GM19238 (cell line): ENCODE data around the gene GTF2H1.
"Not testable (repeated sequence)": the region's sequence is repeated elsewhere in the genome, so short reads cannot be mapped to it uniquely, and the experiment has no call there.

Source experiments
- DNase-seq: peaks from one replicate; pipeline ENCODE4 v3.0.0; 2011; ENCODE audit warnings: low spot score; ENCODE audit not compliant: insufficient read length

Gene GTF2H1

DNA sequence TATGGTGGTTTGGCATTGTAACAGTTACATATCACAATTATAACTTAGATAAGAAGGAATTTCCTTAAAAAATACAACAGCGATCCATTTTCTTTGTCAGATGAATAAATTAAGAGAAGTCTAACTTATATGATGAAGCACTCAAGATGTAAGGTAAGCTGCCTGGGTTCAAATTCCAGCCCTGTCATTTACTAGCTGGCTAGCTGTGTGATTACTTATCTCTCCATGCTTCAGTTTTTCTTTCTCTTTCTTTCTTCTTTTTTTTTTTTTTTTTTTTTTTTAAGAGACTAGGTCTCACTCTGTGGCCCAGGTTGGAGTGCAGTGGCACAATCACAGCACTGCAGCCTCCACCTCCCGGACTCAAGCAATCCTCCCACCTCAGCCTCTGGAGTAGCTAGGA lies 49.8 kb downstream of the GTF2H1 start:
- DNase-seq = no peak

DNA sequence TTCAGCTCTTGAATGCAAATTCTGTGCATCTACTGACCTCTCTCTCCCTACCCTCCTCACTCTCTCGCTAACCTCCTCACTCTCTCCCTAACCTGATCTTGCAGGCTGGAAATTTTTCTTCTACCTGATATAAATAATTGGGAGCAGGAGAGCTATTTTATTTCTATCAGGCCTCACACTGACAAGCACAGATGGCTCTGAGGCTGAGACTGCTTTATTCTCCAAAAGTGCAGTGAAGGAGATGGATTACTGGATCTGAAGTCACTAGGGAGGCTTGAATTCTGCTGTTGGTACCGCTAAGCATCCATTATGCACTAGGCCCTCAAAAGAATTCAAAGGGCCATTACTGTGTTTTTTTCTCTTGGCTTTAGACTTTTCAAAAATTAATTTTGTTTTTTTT lies 52.6 kb downstream of the GTF2H1 start:
- no peak for DNase-seq

DNA sequence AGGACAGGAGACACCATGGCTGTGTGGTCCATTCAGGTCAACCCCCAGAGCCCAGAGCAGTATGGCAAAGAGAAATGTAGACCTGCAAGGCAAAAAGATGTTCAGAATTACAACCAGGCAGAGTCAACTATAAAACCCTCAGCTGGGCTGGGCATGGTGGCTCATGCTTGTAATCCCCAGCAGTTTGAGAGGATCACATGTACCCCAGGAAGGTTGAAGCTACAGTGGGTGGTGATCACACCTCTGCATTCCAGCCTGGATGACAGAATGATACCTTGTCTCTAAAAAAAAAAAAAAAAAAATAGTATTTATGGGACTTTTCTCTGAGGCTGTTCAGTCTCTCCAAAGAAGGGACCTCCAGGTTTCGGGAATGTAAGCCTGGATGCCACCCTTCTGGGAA lies 53.6 kb downstream of the GTF2H1 start:
- DNase-seq = no peak

DNA sequence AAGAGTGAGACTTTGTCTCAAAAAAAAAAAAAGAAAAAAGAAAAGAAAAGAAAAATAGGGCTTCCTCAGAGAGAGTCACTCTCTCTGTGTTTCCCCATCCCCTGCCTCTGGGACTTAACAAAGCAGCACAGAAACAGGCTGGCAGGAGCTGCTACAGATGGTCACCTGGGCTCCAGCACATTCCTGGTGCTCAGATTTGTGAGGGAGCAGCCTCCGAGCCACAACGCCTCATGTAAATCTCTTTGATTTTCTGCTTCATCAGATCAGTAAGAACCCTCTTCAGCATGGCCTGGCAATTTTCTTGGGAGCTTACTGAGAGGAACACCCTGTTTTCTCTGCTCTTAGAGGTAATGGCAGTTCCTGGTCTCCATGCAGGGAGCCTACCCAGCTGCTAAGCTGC lies 56.8 kb downstream of the GTF2H1 start:
- no peak for DNase-seq

DNA sequence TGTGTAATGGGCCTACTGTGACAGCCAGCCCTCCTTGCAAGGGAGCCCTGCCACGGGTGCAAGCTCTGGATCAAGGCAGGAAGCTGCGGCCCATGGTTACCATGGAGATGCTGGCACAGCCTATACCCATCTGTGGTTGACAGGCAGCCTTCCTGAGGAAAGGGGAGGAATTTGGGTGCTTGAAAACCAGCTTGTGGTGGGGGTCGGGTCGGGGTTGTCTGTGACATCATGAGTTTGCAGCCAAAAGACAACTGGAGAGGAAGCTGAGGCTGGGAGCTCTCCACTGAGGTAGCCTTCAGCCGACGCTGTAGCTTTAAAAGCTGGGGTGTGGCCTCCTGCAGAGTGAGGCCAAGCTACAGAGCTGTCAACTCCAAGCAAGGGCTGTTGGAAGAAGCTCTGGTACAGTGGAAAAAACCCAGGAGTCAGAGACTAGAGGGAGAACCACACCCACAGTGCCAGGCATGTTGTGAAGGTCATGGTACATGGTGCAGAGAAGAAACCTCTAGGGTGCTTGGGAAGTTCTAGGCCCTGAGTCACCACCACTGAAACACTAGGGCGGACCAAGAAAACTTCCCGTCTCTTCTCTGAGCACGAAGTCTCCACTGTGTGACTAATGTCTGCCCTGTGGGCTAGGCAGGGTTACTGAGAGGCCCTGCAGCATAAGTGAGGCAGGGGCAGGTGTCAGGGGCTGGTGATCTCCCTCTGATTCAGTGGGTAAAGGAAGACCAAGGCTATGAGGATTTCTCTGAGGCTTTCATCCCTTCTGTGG lies 61.2 kb downstream of the GTF2H1 start:
- DNase-seq = peak; percentile 52

DNA sequence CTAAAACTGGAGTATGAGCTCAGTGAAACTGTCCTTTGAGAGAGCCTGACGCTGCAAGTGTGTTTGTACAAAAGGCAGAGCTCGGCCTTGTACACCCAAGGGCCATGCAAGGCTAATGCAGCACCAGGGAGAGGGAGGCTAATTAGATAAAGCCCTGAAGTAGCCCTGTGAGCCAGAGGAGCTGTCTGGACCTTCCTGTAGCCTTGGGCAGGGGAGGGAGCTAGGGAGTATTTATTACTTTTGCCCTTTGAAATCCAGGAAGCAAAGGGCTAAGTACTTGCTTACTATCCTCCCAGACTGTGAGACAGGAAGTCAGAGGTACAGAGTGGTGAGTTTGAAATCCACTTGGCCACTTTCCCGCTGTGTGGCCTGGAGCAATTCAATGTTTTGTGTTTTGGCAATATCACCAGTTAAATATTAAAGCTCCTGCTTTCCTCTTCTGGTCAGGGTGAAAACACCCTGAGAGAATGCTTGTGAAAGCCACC lies 61.8 kb downstream of the GTF2H1 start:
- peak; percentile 30 for DNase-seq

DNA sequence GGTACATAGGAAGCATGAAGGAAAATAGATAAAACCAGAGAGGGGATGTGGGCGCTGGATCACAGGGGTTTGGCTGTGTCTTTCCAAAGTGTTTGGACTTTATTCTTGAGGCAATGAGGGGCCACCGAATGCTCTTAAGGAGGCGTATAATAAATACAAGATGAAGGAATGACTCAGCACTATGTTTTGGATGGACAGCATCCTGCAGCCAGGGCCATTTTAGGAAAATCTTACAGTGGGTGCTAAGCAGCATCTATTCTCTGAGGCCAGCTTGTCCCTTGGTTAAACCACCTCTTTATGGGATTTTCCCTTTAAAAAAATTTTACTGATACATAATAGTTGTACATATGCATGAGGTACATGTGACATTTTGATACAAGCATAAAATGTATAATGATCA lies 67.7 kb downstream of the GTF2H1 start:
- no peak for DNase-seq

DNA sequence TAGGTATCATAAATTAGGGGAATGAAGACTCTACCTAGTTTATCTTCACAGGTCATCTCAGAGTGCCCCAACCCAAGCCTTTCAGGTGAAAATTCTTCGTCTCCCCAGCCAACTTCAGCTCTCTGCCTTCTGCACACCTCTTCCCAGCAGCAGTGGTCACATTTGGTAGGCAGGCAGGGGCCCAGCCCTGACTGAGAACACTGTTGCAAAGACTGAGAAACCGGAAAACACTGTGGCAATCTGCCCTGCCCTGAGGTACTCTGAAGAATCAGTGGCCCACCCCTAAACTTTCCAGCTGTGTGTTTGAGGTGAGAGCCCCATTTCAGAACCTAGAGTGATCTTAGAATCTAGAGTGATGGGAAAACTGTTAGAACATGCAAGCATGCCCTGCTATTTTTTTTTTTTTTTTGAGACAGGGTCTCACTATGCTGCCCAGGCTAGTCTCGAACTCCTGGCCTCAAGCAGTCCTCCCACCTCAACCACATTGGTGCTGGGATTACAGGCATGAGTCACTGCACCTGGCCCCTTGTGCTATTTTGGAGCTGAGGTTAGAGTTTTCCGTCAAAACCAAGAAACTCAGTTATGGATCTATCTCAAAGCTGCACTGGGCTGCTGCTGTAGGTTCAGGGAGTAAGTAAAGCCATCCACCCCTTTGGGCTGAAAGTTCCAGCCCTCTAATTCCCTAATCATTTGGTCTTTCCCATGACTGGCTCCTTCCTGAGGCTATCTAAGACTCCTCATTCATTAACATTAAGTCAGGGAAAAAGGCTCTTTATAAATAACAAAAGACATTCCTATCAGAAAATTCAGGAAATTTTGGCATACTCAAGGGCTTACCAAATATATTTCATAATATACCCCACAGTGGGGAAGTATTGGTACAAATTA lies 70.3 kb downstream of the GTF2H1 start:
- DNase-seq = no peak

DNA sequence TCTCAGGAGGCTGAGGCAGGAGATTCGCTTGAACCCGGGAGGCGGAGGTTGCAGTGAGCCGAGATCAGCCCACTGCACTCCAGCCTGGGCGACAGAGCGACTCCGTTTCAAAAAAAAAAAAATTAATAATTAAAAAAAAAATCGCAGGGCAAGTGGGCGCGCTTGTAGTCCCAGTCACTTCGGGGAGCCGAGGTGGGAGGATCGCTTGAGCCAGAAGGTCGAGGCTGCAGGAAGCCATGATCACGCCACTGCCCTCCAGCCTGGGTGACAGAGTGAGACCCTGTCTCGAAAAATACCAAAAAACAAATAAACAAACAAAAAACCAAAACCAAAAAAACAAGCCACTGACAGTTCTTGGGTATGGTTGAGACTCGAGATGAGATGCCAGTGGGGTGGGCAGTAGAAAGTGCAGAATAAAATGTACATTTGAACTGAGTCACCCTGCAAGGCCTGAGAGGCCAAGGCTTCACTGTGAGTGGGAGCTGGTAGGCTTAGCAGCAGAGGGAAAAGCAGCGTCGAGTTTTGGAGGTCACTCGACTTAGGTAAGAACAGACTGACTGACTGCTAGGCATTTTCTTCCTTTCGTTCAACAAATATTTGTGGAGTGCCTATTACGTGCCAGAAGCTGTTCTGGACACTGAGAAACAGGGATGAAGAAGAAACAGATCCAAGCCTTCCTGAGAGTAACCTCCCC lies 71.4 kb downstream of the GTF2H1 start:
- no peak for DNase-seq

DNA sequence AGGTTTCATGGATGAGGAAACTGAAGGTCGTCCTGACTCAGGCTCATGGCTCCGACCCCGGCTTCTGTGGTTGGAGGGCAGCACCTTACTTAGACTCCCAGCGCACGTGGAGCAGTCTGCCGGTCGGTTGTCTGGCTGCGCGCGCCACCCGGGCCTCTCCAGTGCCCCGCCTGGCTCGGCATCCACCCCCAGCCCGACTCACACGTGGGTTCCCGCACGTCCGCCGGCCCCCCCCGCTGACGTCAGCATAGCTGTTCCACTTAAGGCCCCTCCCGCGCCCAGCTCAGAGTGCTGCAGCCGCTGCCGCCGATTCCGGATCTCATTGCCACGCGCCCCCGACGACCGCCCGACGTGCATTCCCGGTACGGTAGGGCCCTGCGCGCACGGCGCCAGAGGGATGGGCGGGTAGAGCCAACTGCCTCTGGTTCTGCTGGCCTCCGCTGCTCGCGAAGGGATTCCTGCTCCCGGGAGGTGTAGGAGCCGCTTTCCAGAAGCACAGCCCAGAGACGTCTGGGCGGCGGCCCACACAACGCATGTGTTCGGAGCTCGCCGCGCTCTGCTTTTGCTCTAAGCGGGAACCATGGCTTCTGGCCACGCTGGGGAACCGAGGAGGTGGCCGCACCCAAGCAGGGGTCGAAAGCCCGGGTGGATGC lies 72.0 kb downstream of the GTF2H1 start, which contains the start of gene LDHA:
LDHA (plus strand) TSS at position 289 of the 653 bp plus-strand sequence. CDS start 2,280 bp downstream, outside the sequence.
- DNase-seq = peak; percentile 93

DNA sequence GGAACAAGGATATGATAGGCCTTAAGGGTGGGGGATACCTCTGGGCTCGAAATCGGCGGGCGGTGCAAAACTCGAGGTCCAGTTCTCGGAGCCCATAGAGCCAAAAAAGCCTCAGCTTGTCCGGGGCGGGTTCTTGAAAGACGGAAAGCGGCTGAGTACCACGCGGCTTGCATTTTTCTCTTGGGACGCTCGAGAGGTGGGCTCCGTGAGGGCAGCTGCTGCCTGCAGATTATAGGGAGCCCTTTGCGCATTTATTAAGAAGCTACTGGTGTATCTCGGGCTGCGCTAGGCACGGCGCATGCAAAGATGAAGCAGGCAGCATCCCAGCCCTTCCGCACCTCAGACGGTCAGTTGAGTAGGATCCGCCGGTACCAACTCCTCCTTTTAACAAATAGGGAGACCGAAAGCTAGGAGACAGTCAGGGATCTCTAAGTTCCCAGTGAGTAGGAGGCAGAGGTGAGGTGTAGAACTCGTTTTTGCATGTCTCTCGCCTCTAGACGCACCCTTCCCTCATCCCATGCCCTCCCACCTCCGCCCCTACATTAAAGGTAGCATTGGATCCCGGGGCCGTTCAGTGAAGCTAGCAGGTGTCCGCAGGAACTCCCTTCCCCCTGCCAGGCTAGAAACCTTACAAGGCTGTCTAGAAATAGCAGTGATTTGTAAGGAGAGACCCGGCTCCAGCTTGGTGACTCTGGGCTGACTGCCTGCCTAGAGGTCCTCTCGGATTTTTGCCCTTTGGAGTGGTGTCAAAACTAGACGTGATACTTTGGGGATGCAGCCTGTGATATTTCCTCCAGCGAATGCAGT lies 72.8 kb downstream of the GTF2H1 start:
- no peak for DNase-seq

DNA sequence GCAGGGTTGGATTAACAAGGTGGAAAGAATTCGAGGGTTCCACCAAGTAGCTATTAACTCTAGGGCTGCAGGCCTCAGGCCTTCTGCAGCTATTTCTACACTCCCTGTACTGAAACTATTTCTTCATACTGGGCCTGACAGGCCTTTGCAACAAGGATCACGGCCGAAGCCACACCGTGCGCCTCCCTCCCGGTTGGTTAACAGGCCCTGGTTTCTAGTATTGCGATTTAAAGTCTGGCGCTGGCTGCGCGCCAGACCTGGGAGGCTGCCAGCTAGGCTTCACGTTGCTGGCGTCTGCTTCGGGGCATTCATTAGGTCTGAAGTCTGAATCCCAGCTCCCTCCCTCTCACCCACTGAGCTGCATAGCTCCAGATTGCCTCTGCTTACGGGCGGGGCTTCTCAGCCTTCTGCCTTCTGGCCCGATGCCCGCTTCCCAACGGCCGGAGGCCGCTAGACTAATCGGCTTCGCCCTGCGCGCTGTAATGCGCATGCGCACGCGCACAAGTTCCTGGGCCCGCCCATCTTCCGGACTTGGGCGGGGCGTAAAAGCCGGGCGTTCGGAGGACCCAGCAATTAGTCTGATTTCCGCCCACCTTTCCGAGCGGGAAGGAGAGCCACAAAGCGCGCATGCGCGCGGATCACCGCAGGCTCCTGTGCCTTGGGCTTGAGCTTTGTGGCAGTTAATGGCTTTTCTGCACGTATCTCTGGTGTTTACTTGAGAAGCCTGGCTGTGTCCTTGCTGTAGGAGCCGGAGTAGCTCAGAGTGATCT lies 73.6 kb downstream of the GTF2H1 start:
- DNase-seq = peak; percentile 90

DNA sequence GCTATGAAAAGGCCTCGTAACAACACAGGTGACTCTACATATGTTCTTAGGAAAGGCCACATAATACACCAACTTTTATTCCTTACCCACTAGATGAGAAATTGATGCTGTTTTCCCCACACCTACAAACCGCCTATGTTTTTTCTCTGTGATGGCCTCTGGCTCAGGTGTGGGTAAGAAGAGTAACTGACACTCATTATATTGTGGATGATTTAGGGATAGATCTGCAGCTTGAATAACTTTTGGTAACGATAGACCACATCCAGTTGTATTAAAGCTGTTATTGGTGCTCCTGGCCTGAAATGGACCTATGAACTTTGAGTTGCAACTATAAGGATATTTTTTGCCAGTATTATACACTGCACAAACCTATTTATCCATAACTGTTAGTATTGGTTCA lies 75.6 kb downstream of the GTF2H1 start:
- no peak for DNase-seq

DNA sequence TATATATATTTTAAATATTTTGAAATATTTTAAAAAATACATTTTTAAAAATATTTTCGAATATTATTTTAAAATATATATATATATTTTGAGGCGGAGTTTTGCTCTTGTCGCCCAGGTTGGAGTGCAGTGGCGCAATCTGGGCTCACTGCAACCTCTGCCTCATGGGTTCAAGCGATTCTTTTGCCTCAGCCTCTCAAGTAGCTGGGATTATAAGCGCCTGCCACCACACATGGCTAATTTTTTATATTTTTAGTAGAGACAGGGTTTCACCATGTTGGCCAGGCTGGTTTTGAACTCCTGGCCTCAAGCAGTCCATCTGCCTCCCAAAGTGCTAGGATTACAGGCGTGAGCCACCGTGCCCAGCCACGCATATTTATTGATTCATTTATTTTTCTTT lies 78.7 kb downstream of the GTF2H1 start:
- not testable (repeated sequence) for DNase-seq

DNA sequence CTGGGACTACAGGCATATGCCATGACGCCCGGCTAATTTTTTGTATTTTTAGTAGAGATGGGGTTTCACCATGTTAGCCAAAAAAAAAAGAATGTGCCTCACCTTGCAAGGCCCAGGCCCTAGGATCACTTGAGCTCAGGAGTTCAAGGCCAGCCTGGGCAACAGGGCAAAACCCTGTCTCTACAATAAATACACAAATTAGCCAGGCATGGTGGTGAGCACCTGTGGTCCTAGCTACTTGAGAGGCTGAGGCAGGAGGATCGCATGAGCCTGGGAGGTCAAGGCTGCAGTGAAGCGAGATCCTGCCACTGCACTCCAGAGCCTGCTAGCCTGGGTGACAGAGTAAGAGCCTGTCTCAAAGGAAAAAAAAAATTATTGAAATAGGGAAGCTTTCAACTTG lies 81.7 kb downstream of the GTF2H1 start:
- no peak for DNase-seq

DNA sequence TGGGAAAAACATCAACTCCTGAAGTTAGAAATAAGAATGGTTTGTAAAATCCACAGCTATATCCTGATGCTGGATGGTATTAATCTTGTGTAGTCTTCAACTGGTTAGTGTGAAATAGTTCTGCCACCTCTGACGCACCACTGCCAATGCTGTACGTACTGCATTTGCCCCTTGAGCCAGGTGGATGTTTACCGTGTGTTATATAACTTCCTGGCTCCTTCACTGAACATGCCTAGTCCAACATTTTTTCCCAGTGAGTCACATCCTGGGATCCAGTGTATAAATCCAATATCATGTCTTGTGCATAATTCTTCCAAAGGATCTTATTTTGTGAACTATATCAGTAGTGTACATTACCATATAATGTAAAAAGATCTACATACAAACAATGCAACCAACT lies 85.0 kb downstream of the GTF2H1 start:
- DNase-seq = not testable (repeated sequence)

DNA sequence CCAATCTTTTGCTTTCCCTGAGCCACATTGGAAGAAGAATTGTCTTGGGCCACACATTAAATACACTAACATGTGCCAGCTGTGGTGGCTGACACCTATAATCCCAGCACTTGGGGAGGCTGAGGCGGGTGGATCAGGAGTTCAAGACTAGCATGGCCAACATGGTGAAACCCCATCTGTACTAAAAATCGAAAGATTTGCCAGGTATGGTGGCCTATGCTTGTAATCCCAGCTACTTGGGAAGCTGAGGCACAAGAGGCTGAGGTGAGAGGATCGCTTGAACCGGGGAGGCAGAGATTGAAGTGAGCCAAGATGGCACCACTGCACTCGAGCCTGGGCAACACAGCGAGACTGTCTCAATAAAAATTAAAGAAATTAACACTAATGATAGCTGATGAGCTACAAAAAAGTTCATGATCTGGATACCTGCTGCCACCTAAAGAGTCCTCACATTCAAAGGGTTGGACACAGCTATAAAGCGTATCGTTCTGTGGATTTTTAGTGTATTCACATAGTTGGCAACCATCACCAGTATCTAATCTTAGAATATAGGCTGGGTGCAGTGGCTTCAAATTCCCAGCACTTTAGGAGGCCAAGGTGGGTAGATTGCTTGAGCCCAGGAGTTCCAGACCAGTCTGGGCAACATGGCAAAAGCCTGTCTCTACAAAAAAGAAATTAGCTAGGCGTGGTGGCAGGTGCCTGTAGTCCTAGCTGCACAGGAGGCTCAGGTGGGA lies 86.4 kb downstream of the GTF2H1 start:
- no peak for DNase-seq

DNA sequence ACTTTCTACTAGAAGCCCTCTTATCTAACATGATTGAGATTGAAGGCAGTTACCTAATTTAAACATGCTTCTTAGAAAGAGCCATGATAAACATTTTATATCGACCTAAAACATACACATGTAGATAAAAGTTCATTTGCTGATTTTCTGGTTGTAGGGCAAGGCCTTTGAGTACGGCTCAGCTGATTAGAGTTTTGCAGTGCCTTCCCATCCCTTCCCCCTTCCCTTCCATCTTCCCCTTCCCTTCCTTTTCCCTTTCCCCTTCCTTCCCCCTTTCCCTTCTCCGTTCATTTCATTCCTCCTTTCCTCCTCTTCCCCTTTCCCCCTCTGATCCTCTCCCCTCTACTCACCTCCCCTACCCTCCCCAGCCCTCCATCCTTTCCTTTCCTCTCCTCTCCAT lies 94.1 kb downstream of the GTF2H1 start:
- DNase-seq = no peak
